CD4-positive, CD25-positive, alpha-beta regulatory T cell (primary cell): ENCODE measurements around the gene ARHGAP8. TPM values are rescaled to one million over a fixed set of nuclear protein-coding genes. Genes with fewer than 3 reads are reported as not detected.

Source experiments
- ATAC-seq, 2 donors: fragments of 150-1000 bp; cut with Tn5 transposase; one replicate each; pipeline ENCODE4 v1.10.0; 2021; ENCODE audit warnings: low read depth in 2 of 2, moderate number of reproducible peaks in 2 of 2, moderate library complexity in 1 of 2
- DNase-seq, 3 donors: peaks; one replicate each; pipeline versions ENCODE4 v3.0.0 to v3.0.0-alpha.2; 2012 to 2022; ENCODE audit warnings: mixed read lengths in 1 of 3
- H3K27ac ChIP-seq: one replicate; pipeline ENCODE4 v1.7.0; 2013; ENCODE audit warnings: mild to moderate bottlenecking, low read length; ENCODE audit not compliant: insufficient read depth, poor library complexity, severe bottlenecking
- H3K27me3 ChIP-seq: one replicate; pipeline ENCODE4 v1.7.0; 2013; ENCODE audit warnings: low read length; ENCODE audit not compliant: control insufficient read depth, insufficient read depth
- H3K36me3 ChIP-seq: one replicate; pipeline ENCODE4 v1.7.0; 2013; ENCODE audit warnings: mild to moderate bottlenecking, low read length, moderate library complexity; ENCODE audit not compliant: control insufficient read depth, insufficient read depth
- H3K4me1 ChIP-seq: 2 replicates; pipeline ENCODE4 v1.7.0; 2013; ENCODE audit warnings: mild to moderate bottlenecking, low read length; ENCODE audit not compliant: insufficient read depth, control insufficient read depth, poor library complexity, severe bottlenecking
- H3K4me3 ChIP-seq: one replicate; pipeline ENCODE4 v1.7.0; 2013; ENCODE audit warnings: low read depth, mild to moderate bottlenecking, low read length, moderate library complexity
- H3K9me3 ChIP-seq, 2 experiments: 1 replicate in 1 of 2; 2 replicates in 1 of 2; pipeline ENCODE4 v1.7.0; 2013; ENCODE audit warnings: low read length in 2 of 2, mild to moderate bottlenecking in 1 of 2, moderate library complexity in 1 of 2; ENCODE audit not compliant: control insufficient read depth in 2 of 2
- H3K27ac Mint-ChIP-seq, 3 donors: one replicate each; pipeline ENCODE4 v1.8.0; 2020 to 2022; ENCODE audit warnings: mild to moderate bottlenecking in 3 of 3, mixed read lengths in 3 of 3, moderate library complexity in 2 of 3
- H3K27me3 Mint-ChIP-seq: one replicate; pipeline ENCODE4 v1.8.0; 2022; ENCODE audit warnings: mild to moderate bottlenecking, mixed read lengths
- H3K36me3 Mint-ChIP-seq: one replicate; pipeline ENCODE4 v1.8.0; 2020; ENCODE audit warnings: mixed read lengths
- H3K4me1 Mint-ChIP-seq, 4 donors: one replicate each; pipeline ENCODE4 v1.8.0; 2020 to 2022; ENCODE audit warnings: mixed read lengths in 4 of 4, mild to moderate bottlenecking in 1 of 4
- H3K4me3 Mint-ChIP-seq, 4 donors: one replicate each; pipeline ENCODE4 v1.8.0; 2020 to 2022; ENCODE audit warnings: mild to moderate bottlenecking in 4 of 4, mixed read lengths in 4 of 4, moderate library complexity in 3 of 4
- H3K9me3 Mint-ChIP-seq, 7 donors: one replicate each; pipeline ENCODE4 v1.8.0; 2020 to 2022; ENCODE audit warnings: mixed read lengths in 7 of 7, mild to moderate bottlenecking in 3 of 7, moderate library complexity in 2 of 7
- polyA plus RNA-seq, 4 donors: library from polyadenylated mRNA; unstranded; fragments of 300-500 nt; fragmentation: Illumina TruSeq; gene quantifications; one replicate each; pipeline ENCODE4 v1.2.3, GENCODE V29; 2021
- total RNA-seq: library from RNA; stranded (reverse); gene quantifications from one replicate; pipeline ENCODE4 v1.2.3, GENCODE V29; 2022

Gene ARHGAP8
- total and polyA plus RNA-seq, 5 donors from 2014 or later, result 0.18 to 2.6 (median 0.51) TPM; not detected in 1

GRCh38 chr22:44719586-44720368, 32.6 kb upstream of the ARHGAP8 start:
- no peaks in the 10 kb centered on the region for H3K9me3 Mint-ChIP-seq
- Histone ChIP-seq H3K4me1 (no peaks in the 10 kb centered on the region), H3K9me3 (no peaks in the 10 kb centered on the region), H3K27me3 (no peaks in the 10 kb centered on the region), H3K36me3 (peaks cover 16% of the 10 kb centered on the region), H3K4me3 (no peak overlapping the region), H3K27ac (no peak overlapping the region)
- peaks cover 0 to 13% (median 5%) of the 10 kb centered on the region in 4 donors for H3K4me1 Mint-ChIP-seq
- H3K27ac Mint-ChIP-seq, result no peak overlapping the region
- DNase-seq (no peak), ATAC-seq (no peak)
- peaks cover 5% of the 10 kb centered on the region for H3K36me3 Mint-ChIP-seq
- no peak overlapping the region for H3K4me3 Mint-ChIP-seq
- H3K27me3 Mint-ChIP-seq, result no peaks in the 10 kb centered on the region

DNA sequence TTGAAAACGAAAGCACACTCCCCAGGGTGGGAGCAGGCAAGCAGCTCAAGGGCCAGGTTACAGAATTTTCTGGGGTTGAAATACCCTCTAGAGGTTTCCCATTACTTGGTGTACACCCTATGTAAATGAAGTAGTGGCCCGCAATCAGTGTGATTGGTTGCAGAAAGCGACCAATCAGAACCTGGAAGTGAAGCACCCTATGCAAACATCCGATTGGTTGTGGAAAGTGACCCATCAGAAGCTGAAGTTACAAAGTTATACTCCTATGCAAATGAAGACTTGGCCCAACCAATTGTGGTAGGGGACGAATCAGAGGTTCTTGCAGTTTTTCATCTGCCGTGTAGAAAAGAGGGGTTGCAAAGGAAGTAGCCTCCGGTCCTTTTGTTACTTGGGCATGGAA, 31.2 kb upstream of the ARHGAP8 start:
- no peaks in the 10 kb centered on the region for H3K9me3 Mint-ChIP-seq
- no peak overlapping the region for H3K27ac Mint-ChIP-seq
- Histone ChIP-seq H3K27ac (no peak overlapping the region), H3K27me3 (no peaks in the 10 kb centered on the region), H3K9me3 (no peaks in the 10 kb centered on the region), H3K4me1 (no peaks in the 10 kb centered on the region), H3K36me3 (peaks cover 22% of the 10 kb centered on the region), H3K4me3 (no peak overlapping the region)
- no peaks in the 10 kb centered on the region for H3K27me3 Mint-ChIP-seq
- peaks cover 5% of the 10 kb centered on the region for H3K36me3 Mint-ChIP-seq
- H3K4me3 Mint-ChIP-seq, result no peak overlapping the region
- ATAC-seq, result no peak
- no peak for DNase-seq
- H3K4me1 Mint-ChIP-seq, result peaks cover 0 to 8% (median 5%) of the 10 kb centered on the region in 4 donors

DNA sequence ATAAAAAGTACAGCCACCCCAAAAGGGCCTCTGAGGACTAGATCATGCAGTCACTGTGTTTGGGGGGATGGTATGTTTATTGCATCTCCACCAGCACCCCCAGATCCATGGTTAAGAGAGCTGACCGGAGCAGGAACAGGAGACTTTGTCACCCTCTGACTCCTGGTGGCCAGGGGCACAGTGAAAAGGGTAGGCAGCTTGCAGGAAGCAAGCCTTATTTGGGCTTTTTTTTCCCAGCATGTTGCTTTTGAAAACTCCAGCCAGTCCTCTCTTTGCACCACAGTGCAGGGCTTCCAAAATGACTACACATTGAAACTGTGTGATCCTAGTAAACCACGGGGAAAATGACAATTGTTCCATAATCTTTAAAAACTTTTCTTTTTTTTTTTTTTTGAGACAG, 29.8 kb upstream of the ARHGAP8 start:
- H3K9me3 ChIP-seq, result no peaks in the 10 kb centered on the region
- Mint-ChIP-seq H3K4me3 (no peak overlapping the region), H3K27me3 (no peaks in the 10 kb centered on the region), H3K27ac (peak overlapping the region in 1 of 3 donors; percentile 62), H3K4me1 (peaks cover 0 to 8% (median 5%) of the 10 kb centered on the region in 4 donors), H3K36me3 (peaks cover 5% of the 10 kb centered on the region), H3K9me3 (no peaks in the 10 kb centered on the region)
- no peak for ATAC-seq
- no peaks in the 10 kb centered on the region for H3K4me1 ChIP-seq
- peaks cover 22% of the 10 kb centered on the region for H3K36me3 ChIP-seq
- no peak overlapping the region for H3K27ac ChIP-seq
- no peak overlapping the region for H3K4me3 ChIP-seq
- DNase-seq, result no peak
- H3K27me3 ChIP-seq, result no peaks in the 10 kb centered on the region

GRCh38 chr22:44723801-44724200, 28.6 kb upstream of the ARHGAP8 start:
- Mint-ChIP-seq H3K4me1 (peaks cover 0 to 4% (median 3%) of the 10 kb centered on the region in 4 donors), H3K27ac (no peak overlapping the region), H3K4me3 (no peak overlapping the region), H3K27me3 (no peaks in the 10 kb centered on the region), H3K36me3 (peaks cover under 1% of the 10 kb centered on the region), H3K9me3 (no peaks in the 10 kb centered on the region)
- no peaks in the 10 kb centered on the region for H3K9me3 ChIP-seq
- H3K4me1 ChIP-seq, result no peaks in the 10 kb centered on the region
- H3K27ac ChIP-seq, result no peak overlapping the region
- peaks cover 25% of the 10 kb centered on the region for H3K36me3 ChIP-seq
- DNase-seq (peak in 1 of 3 donors; percentile 25), ATAC-seq (no peak)
- H3K27me3 ChIP-seq, result no peaks in the 10 kb centered on the region
- H3K4me3 ChIP-seq, result no peak overlapping the region

GRCh38 chr22:44724416-44724815, 28.0 kb upstream of the ARHGAP8 start:
- no peak overlapping the region for H3K27ac ChIP-seq
- peaks cover 0 to 4% (median 2%) of the 10 kb centered on the region in 4 donors for H3K4me1 Mint-ChIP-seq
- no peaks in the 10 kb centered on the region for H3K9me3 Mint-ChIP-seq
- H3K4me3 ChIP-seq, result no peak overlapping the region
- no peaks in the 10 kb centered on the region for H3K4me1 ChIP-seq
- peak overlapping the region in 1 of 4 donors; percentile 15 for H3K4me3 Mint-ChIP-seq
- ATAC-seq, result no peak
- peak overlapping the region in 1 of 3 donors; percentile 76 for H3K27ac Mint-ChIP-seq
- no peaks in the 10 kb centered on the region for H3K27me3 Mint-ChIP-seq
- H3K9me3 ChIP-seq, result no peaks in the 10 kb centered on the region
- H3K36me3 ChIP-seq, result peaks cover 25% of the 10 kb centered on the region
- H3K36me3 Mint-ChIP-seq, result no peaks in the 10 kb centered on the region
- DNase-seq, result no peak
- no peaks in the 10 kb centered on the region for H3K27me3 ChIP-seq

DNA sequence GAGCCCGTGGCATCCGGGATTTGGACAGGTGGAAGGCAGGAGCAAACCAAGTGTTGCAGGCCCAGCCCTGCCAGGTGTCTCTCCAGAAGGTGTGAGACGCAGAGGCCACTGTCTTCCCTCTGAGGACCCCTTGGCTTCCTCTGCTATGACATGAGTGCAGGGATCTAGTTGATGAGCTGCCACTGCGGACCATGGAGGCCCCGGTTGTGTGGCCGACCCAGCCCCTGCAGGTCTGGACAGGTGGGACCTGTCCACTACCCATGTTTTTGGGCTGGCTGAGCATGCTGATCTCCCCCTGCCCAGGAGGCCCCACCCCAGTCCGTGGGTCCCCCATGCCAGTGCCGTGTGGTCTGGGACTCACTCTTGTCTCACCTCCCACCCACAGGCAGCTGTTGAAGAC, 27.5 kb upstream of the ARHGAP8 start:
- no peaks in the 10 kb centered on the region for H3K27me3 ChIP-seq
- H3K27ac Mint-ChIP-seq, result no peak overlapping the region
- H3K4me1 Mint-ChIP-seq, result peaks cover 0 to 4% (median 2%) of the 10 kb centered on the region in 4 donors
- H3K36me3 ChIP-seq, result peaks cover 25% of the 10 kb centered on the region
- ATAC-seq (no peak), DNase-seq (no peak)
- H3K9me3 Mint-ChIP-seq, result no peaks in the 10 kb centered on the region
- no peaks in the 10 kb centered on the region for H3K36me3 Mint-ChIP-seq
- no peaks in the 10 kb centered on the region for H3K9me3 ChIP-seq
- no peak overlapping the region for H3K4me3 Mint-ChIP-seq
- H3K4me1 ChIP-seq, result no peaks in the 10 kb centered on the region
- H3K27me3 Mint-ChIP-seq, result no peaks in the 10 kb centered on the region
- H3K27ac ChIP-seq, result no peak overlapping the region
- no peak overlapping the region for H3K4me3 ChIP-seq

GRCh38 chr22:44726439-44726838, 25.9 kb upstream of the ARHGAP8 start:
- H3K9me3 ChIP-seq, result no peaks in the 10 kb centered on the region
- no peak overlapping the region for H3K27ac ChIP-seq
- H3K4me1 ChIP-seq, result no peaks in the 10 kb centered on the region
- Mint-ChIP-seq H3K9me3 (no peaks in the 10 kb centered on the region), H3K4me1 (peaks cover 0 to 5% (median 0%) of the 10 kb centered on the region in 4 donors), H3K4me3 (no peak overlapping the region), H3K36me3 (peaks cover 5% of the 10 kb centered on the region), H3K27ac (no peak overlapping the region), H3K27me3 (no peaks in the 10 kb centered on the region)
- peaks cover 27% of the 10 kb centered on the region for H3K36me3 ChIP-seq
- no peak overlapping the region for H3K4me3 ChIP-seq
- no peak for DNase-seq
- H3K27me3 ChIP-seq, result no peaks in the 10 kb centered on the region
- no peak for ATAC-seq

- no peaks in the 10 kb centered on the region for H3K9me3 ChIP-seq
- Mint-ChIP-seq H3K27ac (no peak overlapping the region), H3K4me1 (peaks cover 0 to 5% (median 0%) of the 10 kb centered on the region in 4 donors), H3K9me3 (no peaks in the 10 kb centered on the region), H3K27me3 (no peaks in the 10 kb centered on the region), H3K4me3 (no peak overlapping the region), H3K36me3 (peaks cover 5% of the 10 kb centered on the region)
- H3K4me1 ChIP-seq, result no peaks in the 10 kb centered on the region
- H3K27me3 ChIP-seq, result no peaks in the 10 kb centered on the region
- H3K36me3 ChIP-seq, result peaks cover 28% of the 10 kb centered on the region
- no peak overlapping the region for H3K27ac ChIP-seq
- DNase-seq (no peak), ATAC-seq (no peak)
- no peak overlapping the region for H3K4me3 ChIP-seq
Measured at GRCh38 chr22:44727148-44727547, 25.2 kb upstream of the ARHGAP8 start.
